Upper lobe of right lung (tissue), 1 donor: Measurements from ENCODE around the gene RANBP17. TPM values are rescaled to one million over a fixed set of nuclear protein-coding genes. Genes with fewer than 3 reads are reported as not detected.

ENCODE experiments used
- ATAC-seq: fragments of 200-7000 bp; cut with Tn5 transposase; one replicate; pipeline ENCODE4 v1.9.1; 2020; ENCODE audit warnings: mild to moderate bottlenecking, moderate library complexity
- DNase-seq: peaks from one replicate; pipeline ENCODE4 v3.0.0-alpha.2; 2020
- H3K27ac ChIP-seq: fragments of 200-600 bp; one replicate; pipeline ENCODE4 v1.8.0; 2022
- H3K27me3 ChIP-seq: fragments of 200-600 bp; one replicate; pipeline ENCODE4 v1.8.0; 2022; ENCODE audit warnings: mild to moderate bottlenecking
- H3K36me3 ChIP-seq: fragments of 200-600 bp; one replicate; pipeline ENCODE4 v1.8.0; 2022
- H3K4me1 ChIP-seq: fragments of 200-600 bp; one replicate; pipeline ENCODE4 v1.8.0; 2022
- H3K4me3 ChIP-seq: fragments of 200-600 bp; one replicate; pipeline ENCODE4 v1.8.0; 2022; ENCODE audit warnings: mild to moderate bottlenecking
- H3K9me3 ChIP-seq: fragments of 200-600 bp; one replicate; pipeline ENCODE4 v1.8.0; 2022
- CTCF ChIP-seq: fragments of 200-600 bp; IDR thresholded peaks from one replicate; pipeline ENCODE4 v1.8.0; 2022; ENCODE audit warnings: antibody characterized with exemption
- intact Hi-C: fragments of 100-400 bp; cut with DNase I; formaldehyde crosslinking; loops from one replicate; pipeline ENCODE4 v1.11.0; 2022
- total RNA-seq: library from RNA; stranded (reverse); fragmentation: NEBNext Ultra II Directional; extraction: Animal tissue kit (Norgen Biotek cat#: 25700); gene quantifications from one replicate; pipeline ENCODE4 v1.2.1, GENCODE V29; 2021
- donor health status: DM: no; HTN: yes; CAD: no; lungs with severe emphysema.

Gene RANBP17
- total RNA-seq, 1 donor from 2014 or later = 17.8 TPM

GRCh38 chr5:171143926-171144325, 282.1 kb downstream of the RANBP17 start:
- no peaks in the 10 kb centered on the region for H3K9me3 ChIP-seq
- ATAC-seq = no peak
- no peak for DNase-seq
- no peak for TF ChIP-seq CTCF
- H3K4me1 ChIP-seq = no peaks in the 10 kb centered on the region
- intact Hi-C loops = no loop called here
- H3K4me3 ChIP-seq = no peak overlapping the region
- no peaks in the 10 kb centered on the region for H3K27me3 ChIP-seq
- H3K27ac ChIP-seq = no peak overlapping the region
- H3K36me3 ChIP-seq = no peaks in the 10 kb centered on the region

DNA sequence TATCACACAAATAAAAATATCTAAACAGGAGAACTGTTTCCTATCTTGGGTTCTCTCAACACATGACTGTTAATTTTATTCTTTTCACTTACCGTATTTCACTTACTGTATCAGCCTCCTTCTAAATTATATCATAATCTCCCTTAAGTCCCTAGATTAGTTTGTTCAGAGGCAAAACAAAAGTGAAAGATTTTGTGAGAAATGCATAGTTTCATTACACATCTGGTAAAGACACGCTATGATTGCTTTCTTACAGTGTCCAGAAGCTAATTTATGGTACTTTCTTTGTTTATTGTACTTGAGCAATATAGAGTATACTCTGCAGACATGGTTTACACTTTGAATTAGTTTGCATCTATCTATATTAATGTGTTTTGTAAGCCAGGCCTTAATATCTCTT, 287.5 kb downstream of the RANBP17 start:
- no peak overlapping the region for H3K4me3 ChIP-seq
- ATAC-seq (no peak), DNase-seq (no peak)
- H3K4me1 ChIP-seq = no peaks in the 10 kb centered on the region
- no peaks in the 10 kb centered on the region for H3K9me3 ChIP-seq
- no peak overlapping the region for H3K27ac ChIP-seq
- no peak for TF ChIP-seq CTCF
- H3K27me3 ChIP-seq = no peaks in the 10 kb centered on the region
- no peaks in the 10 kb centered on the region for H3K36me3 ChIP-seq
- intact Hi-C loops = no loop called here

GRCh38 chr5:171149772-171150171, 288.0 kb downstream of the RANBP17 start:
- ATAC-seq = no peak
- H3K27me3 ChIP-seq = no peaks in the 10 kb centered on the region
- DNase-seq = no peak
- intact Hi-C loops = no loop called here
- no peaks in the 10 kb centered on the region for H3K9me3 ChIP-seq
- no peaks in the 10 kb centered on the region for H3K36me3 ChIP-seq
- TF ChIP-seq CTCF = no peak
- no peak overlapping the region for H3K4me3 ChIP-seq
- H3K27ac ChIP-seq = no peak overlapping the region
- H3K4me1 ChIP-seq = no peaks in the 10 kb centered on the region

DNA sequence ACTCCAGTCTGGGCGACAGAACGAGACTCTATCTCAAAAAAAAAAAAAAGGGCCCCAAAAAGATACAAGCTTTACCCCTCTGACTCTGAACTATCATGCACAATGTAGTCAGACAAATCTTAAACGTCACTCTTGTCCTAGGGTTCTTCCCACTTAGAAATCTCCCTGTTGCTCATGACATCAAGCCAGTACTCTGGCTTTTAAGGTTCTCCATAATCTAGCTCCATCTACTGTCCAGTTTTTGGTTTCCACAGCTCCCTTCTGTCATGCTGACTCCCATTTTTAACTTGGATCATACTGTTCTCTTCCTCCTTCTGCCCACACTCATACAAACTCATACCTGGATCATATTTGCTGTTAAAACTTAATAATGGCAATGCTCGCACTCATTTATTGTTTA, 290.6 kb downstream of the RANBP17 start:
- Histone ChIP-seq H3K27ac (no peak overlapping the region), H3K9me3 (no peaks in the 10 kb centered on the region), H3K27me3 (no peaks in the 10 kb centered on the region), H3K4me1 (no peaks in the 10 kb centered on the region), H3K36me3 (no peaks in the 10 kb centered on the region), H3K4me3 (no peak overlapping the region)
- no peak for TF ChIP-seq CTCF
- ATAC-seq = no peak
- intact Hi-C loops = no loop called here
- DNase-seq = no peak

GRCh38 chr5:171155621-171156020, 293.8 kb downstream of the RANBP17 start:
- DNase-seq (no peak), ATAC-seq (no peak)
- Histone ChIP-seq H3K4me1 (no peaks in the 10 kb centered on the region), H3K27ac (no peak overlapping the region), H3K36me3 (no peaks in the 10 kb centered on the region), H3K9me3 (no peaks in the 10 kb centered on the region), H3K27me3 (no peaks in the 10 kb centered on the region), H3K4me3 (no peak overlapping the region)
- TF ChIP-seq CTCF = no peak
- intact Hi-C loops = no loop called here

DNA sequence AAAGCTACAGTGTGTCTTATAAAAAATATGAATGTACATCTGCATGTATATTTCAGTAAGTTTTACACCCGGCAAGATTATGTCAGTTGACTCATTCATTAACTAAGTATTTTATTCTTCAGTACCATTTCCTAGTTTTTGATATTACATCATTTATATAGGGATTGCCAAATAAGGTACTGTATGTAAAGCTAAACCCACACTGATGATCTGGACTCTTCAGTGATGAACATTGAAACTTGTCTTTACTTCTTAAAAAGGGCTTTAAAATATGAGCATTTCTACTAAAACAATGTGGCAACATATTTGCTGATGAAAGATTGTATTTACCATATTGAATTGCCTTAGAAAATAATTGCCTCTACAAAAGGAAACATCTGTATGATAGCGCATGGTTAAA, 295.5 kb downstream of the RANBP17 start:
- Histone ChIP-seq H3K4me3 (no peak overlapping the region), H3K27ac (no peak overlapping the region), H3K9me3 (no peaks in the 10 kb centered on the region), H3K27me3 (no peaks in the 10 kb centered on the region), H3K36me3 (no peaks in the 10 kb centered on the region), H3K4me1 (no peaks in the 10 kb centered on the region)
- DNase-seq (no peak), ATAC-seq (no peak)
- intact Hi-C loops = no loop called here
- TF ChIP-seq CTCF = no peak
